HS-27A (cell line): ENCODE results near the gene PARVB.

Experiments
- DNase-seq: peaks from one replicate; pipeline ENCODE4 v3.0.0-alpha.2; 2012; ENCODE audit warnings: low read depth, missing footprints

Gene PARVB

GRCh38 chr22:44136786-44137185 lies 112.7 kb downstream of the PARVB start:
- DNase-seq, result no peak

GRCh38 chr22:44137415-44137814 lies 113.3 kb downstream of the PARVB start:
- DNase-seq, result no peak

- no peak for DNase-seq
Observed at GRCh38 chr22:44139773-44140172, 115.7 kb downstream of the PARVB start.

- DNase-seq, result no peak
Observed at GRCh38 chr22:44142421-44143104, 118.5 kb downstream of the PARVB start.

- no peak for DNase-seq
Observed at GRCh38 chr22:44143105-44143474, 119.0 kb downstream of the PARVB start.

- DNase-seq, result no peak
Observed at GRCh38 chr22:44143579-44143978, 119.5 kb downstream of the PARVB start.

- no peak for DNase-seq
Observed at GRCh38 chr22:44144046-44144569, 120.0 kb downstream of the PARVB start.

GRCh38 chr22:44145544-44145943 lies 121.4 kb downstream of the PARVB start:
- DNase-seq, result no peak

GRCh38 chr22:44146088-44146861 lies 122.2 kb downstream of the PARVB start:
- no peak for DNase-seq

GRCh38 chr22:44147008-44147645 lies 123.0 kb downstream of the PARVB start:
- no peak for DNase-seq

GRCh38 chr22:44147821-44148574 lies 123.9 kb downstream of the PARVB start:
- no peak for DNase-seq

GRCh38 chr22:44151676-44152075 lies 127.6 kb downstream of the PARVB start:
- peak; percentile 35 for DNase-seq

- no peak for DNase-seq
Observed at GRCh38 chr22:44153710-44154109, 129.6 kb downstream of the PARVB start.

GRCh38 chr22:44154436-44154942 lies 130.4 kb downstream of the PARVB start:
- DNase-seq, result no peak

GRCh38 chr22:44155115-44155514 lies 131.0 kb downstream of the PARVB start:
- DNase-seq, result no peak

- no peak for DNase-seq
Observed at GRCh38 chr22:44157916-44158618, 134.0 kb downstream of the PARVB start.

- no peak for DNase-seq
Observed at GRCh38 chr22:44158816-44159215, 134.7 kb downstream of the PARVB start.

GRCh38 chr22:44159221-44159620 lies 135.1 kb downstream of the PARVB start:
- no peak for DNase-seq

- DNase-seq, result no peak
Observed at GRCh38 chr22:44159811-44160210, 135.7 kb downstream of the PARVB start.

GRCh38 chr22:44160421-44160820 lies 136.3 kb downstream of the PARVB start:
- DNase-seq, result no peak

- DNase-seq, result no peak
Observed at GRCh38 chr22:44161673-44162072, 137.6 kb downstream of the PARVB start.
